Activated naive CD4-positive, alpha-beta T cell treated with anti-CD3 and anti-CD28 coated beads, Interleukin-2, amount 50 U/mL, for 72 hours (primary cell): Measurements from ENCODE around the gene DLGAP4. TPM values are rescaled to one million over a fixed set of nuclear protein-coding genes. Genes with fewer than 3 reads are reported as not detected.
A peak's percentile ranks its signal among the peaks of the same experiment; 100 is the strongest.

Source experiments
- ATAC-seq, 2 donors: fragments of 150-1000 bp; cut with Tn5 transposase; 2 replicates each; pipeline ENCODE4 v1.10.0; 2021; ENCODE audit warnings: mild to moderate bottlenecking in 2 of 2, moderate library complexity in 2 of 2
- DNase-seq, 2 donors: peaks; one replicate each; pipeline ENCODE4 v3.0.0; 2021 to 2022; ENCODE audit warnings: low spot score in 2 of 2
- H3K27ac Mint-ChIP-seq, 2 donors: one replicate each; pipeline ENCODE4 v1.8.0; 2022; ENCODE audit warnings: mild to moderate bottlenecking in 2 of 2, mixed read lengths in 2 of 2
- H3K36me3 Mint-ChIP-seq, 2 donors: one replicate each; pipeline ENCODE4 v1.8.0; 2022; ENCODE audit warnings: mixed read lengths in 2 of 2
- H3K9me3 Mint-ChIP-seq, 2 donors: one replicate each; pipeline ENCODE4 v1.8.0; 2022; ENCODE audit warnings: mixed read lengths in 2 of 2
- total RNA-seq, 2 donors: library from RNA; stranded (reverse); gene quantifications; one replicate each; pipeline ENCODE4 v1.2.3, GENCODE V29; 2022

Gene DLGAP4
- total RNA-seq, 2 donors from 2014 or later = 29.7 to 40.2 TPM

GRCh38 chr20:36542516-36543183 lies 236.5 kb downstream of the DLGAP4 start:
- no peak for ATAC-seq
- no peak for DNase-seq
- H3K27ac Mint-ChIP-seq = no peak overlapping the region
- H3K36me3 Mint-ChIP-seq = no peaks in the 10 kb centered on the region
- no peaks in the 10 kb centered on the region for H3K9me3 Mint-ChIP-seq

GRCh38 chr20:36543184-36544133 lies 237.3 kb downstream of the DLGAP4 start:
- Mint-ChIP-seq H3K27ac (peak overlapping the region; percentile 14 to 70), H3K9me3 (no peaks in the 10 kb centered on the region), H3K36me3 (no peaks in the 10 kb centered on the region)
- DNase-seq (no peak), ATAC-seq (no peak)

GRCh38 chr20:36544134-36545018 lies 238.2 kb downstream of the DLGAP4 start:
- H3K27ac Mint-ChIP-seq = peak overlapping the region in 1 of 2 donors; percentile 14
- H3K36me3 Mint-ChIP-seq = no peaks in the 10 kb centered on the region

GRCh38 chr20:36546111-36546736 lies 240.1 kb downstream of the DLGAP4 start:
- peak overlapping the region; percentile 60 to 72 for H3K27ac Mint-ChIP-seq
- DNase-seq (no peak), ATAC-seq (no peak)
- no peaks in the 10 kb centered on the region for H3K36me3 Mint-ChIP-seq
- H3K9me3 Mint-ChIP-seq = no peaks in the 10 kb centered on the region

More at GRCh38 chr20:36544134-36545018, 238.2 kb downstream of the DLGAP4 start:
- no peak for DNase-seq
- no peaks in the 10 kb centered on the region for H3K9me3 Mint-ChIP-seq
- ATAC-seq = no peak

GRCh38 chr20:36547186-36548005 lies 241.3 kb downstream of the DLGAP4 start:
- DNase-seq = no peak
- ATAC-seq = no peak
- Mint-ChIP-seq H3K36me3 (no peaks in the 10 kb centered on the region), H3K9me3 (no peaks in the 10 kb centered on the region), H3K27ac (no peak overlapping the region)

GRCh38 chr20:36548006-36548315 lies 241.8 kb downstream of the DLGAP4 start:
- ATAC-seq = no peak
- H3K9me3 Mint-ChIP-seq = no peaks in the 10 kb centered on the region
- no peaks in the 10 kb centered on the region for H3K36me3 Mint-ChIP-seq
- no peak overlapping the region for H3K27ac Mint-ChIP-seq
- DNase-seq = no peak

- H3K9me3 Mint-ChIP-seq = no peaks in the 10 kb centered on the region
- ATAC-seq = no peak
- H3K27ac Mint-ChIP-seq = peak overlapping the region in 1 of 2 donors; percentile 16
- DNase-seq = no peak
- no peaks in the 10 kb centered on the region for H3K36me3 Mint-ChIP-seq
Measured at GRCh38 chr20:36548704-36549627, 242.8 kb downstream of the DLGAP4 start.

- no peak for ATAC-seq
- H3K36me3 Mint-ChIP-seq = no peaks in the 10 kb centered on the region
- H3K27ac Mint-ChIP-seq = peak overlapping the region in 1 of 2 donors; percentile 65
- H3K9me3 Mint-ChIP-seq = no peaks in the 10 kb centered on the region
- no peak for DNase-seq
Measured at GRCh38 chr20:36549628-36549941, 243.4 kb downstream of the DLGAP4 start.

GRCh38 chr20:36549942-36550789 lies 244.0 kb downstream of the DLGAP4 start:
- Mint-ChIP-seq H3K9me3 (no peaks in the 10 kb centered on the region), H3K27ac (peak overlapping the region; percentile 14 to 65), H3K36me3 (no peaks in the 10 kb centered on the region)
- ATAC-seq (no peak), DNase-seq (no peak)

- peak overlapping the region; percentile 14 to 41 for H3K27ac Mint-ChIP-seq
- H3K36me3 Mint-ChIP-seq = no peaks in the 10 kb centered on the region
- DNase-seq (no peak), ATAC-seq (no peak)
- H3K9me3 Mint-ChIP-seq = no peaks in the 10 kb centered on the region
Measured at GRCh38 chr20:36550790-36551299, 244.7 kb downstream of the DLGAP4 start.

- no peak for DNase-seq
- Mint-ChIP-seq H3K9me3 (no peaks in the 10 kb centered on the region), H3K27ac (peak overlapping the region in 1 of 2 donors; percentile 6), H3K36me3 (no peaks in the 10 kb centered on the region)
- ATAC-seq = no peak
Measured at GRCh38 chr20:36555248-36555647, 249.1 kb downstream of the DLGAP4 start.

- DNase-seq = no peak
- peaks cover 4 to 10% of the 10 kb centered on the region in 2 donors for H3K9me3 Mint-ChIP-seq
- peaks cover 7 to 11% of the 10 kb centered on the region in 2 donors for H3K36me3 Mint-ChIP-seq
- ATAC-seq = no peak
- no peak overlapping the region for H3K27ac Mint-ChIP-seq
Measured at GRCh38 chr20:36562724-36563123, 256.6 kb downstream of the DLGAP4 start.

- no peak for DNase-seq
- no peak for ATAC-seq
- Mint-ChIP-seq H3K27ac (no peak overlapping the region), H3K36me3 (peaks cover 7 to 11% of the 10 kb centered on the region in 2 donors), H3K9me3 (peaks cover 4 to 10% of the 10 kb centered on the region in 2 donors)
Measured at GRCh38 chr20:36563374-36563773, 257.2 kb downstream of the DLGAP4 start.
